ENCODE data around the gene RIMS3.

DNA sequence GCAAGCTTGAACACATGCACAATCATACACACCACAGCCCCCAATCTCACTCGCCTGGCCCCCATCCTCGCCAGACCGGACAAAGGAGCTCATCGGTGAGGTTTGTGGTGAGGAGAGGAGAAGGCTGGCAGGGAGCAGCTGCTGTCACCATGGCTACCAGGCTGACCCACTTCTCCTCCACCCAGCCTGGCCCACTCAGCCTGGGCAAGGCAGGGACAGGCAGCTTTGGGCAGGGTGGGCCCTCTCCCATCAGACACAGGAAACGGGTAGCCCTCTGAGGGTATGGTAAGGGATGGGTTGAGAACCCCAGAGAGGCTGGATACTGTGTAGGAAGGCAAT is 15.9 kb downstream of the RIMS3 start:
- no peak for TF ChIP-seq POLR2AphosphoS5 (IDR thresholded peaks at IDR 0.05)
- TF ChIP-seq EZH2 (IDR thresholded peaks at IDR 0.05; ENCODE audit: borderline replicate concordance, insufficient read depth, low read length, poor library complexity, severe bottlenecking): no peak
- TF ChIP-seq, protein P1, sequence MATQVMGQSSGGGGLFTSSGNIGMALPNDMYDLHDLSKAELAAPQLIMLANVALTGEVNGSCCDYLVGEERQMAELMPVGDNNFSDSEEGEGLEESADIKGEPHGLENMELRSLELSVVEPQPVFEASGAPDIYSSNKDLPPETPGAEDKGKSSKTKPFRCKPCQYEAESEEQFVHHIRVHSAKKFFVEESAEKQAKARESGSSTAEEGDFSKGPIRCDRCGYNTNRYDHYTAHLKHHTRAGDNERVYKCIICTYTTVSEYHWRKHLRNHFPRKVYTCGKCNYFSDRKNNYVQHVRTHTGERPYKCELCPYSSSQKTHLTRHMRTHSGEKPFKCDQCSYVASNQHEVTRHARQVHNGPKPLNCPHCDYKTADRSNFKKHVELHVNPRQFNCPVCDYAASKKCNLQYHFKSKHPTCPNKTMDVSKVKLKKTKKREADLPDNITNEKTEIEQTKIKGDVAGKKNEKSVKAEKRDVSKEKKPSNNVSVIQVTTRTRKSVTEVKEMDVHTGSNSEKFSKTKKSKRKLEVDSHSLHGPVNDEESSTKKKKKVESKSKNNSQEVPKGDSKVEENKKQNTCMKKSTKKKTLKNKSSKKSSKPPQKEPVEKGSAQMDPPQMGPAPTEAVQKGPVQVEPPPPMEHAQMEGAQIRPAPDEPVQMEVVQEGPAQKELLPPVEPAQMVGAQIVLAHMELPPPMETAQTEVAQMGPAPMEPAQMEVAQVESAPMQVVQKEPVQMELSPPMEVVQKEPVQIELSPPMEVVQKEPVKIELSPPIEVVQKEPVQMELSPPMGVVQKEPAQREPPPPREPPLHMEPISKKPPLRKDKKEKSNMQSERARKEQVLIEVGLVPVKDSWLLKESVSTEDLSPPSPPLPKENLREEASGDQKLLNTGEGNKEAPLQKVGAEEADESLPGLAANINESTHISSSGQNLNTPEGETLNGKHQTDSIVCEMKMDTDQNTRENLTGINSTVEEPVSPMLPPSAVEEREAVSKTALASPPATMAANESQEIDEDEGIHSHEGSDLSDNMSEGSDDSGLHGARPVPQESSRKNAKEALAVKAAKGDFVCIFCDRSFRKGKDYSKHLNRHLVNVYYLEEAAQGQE (IDR thresholded peaks at IDR 0.05; ENCODE audit: borderline replicate concordance): no peak
- no peak for TF ChIP-seq RAD21 (conservative IDR thresholded peaks at IDR 0.05)
- TF ChIP-seq, protein P2, sequence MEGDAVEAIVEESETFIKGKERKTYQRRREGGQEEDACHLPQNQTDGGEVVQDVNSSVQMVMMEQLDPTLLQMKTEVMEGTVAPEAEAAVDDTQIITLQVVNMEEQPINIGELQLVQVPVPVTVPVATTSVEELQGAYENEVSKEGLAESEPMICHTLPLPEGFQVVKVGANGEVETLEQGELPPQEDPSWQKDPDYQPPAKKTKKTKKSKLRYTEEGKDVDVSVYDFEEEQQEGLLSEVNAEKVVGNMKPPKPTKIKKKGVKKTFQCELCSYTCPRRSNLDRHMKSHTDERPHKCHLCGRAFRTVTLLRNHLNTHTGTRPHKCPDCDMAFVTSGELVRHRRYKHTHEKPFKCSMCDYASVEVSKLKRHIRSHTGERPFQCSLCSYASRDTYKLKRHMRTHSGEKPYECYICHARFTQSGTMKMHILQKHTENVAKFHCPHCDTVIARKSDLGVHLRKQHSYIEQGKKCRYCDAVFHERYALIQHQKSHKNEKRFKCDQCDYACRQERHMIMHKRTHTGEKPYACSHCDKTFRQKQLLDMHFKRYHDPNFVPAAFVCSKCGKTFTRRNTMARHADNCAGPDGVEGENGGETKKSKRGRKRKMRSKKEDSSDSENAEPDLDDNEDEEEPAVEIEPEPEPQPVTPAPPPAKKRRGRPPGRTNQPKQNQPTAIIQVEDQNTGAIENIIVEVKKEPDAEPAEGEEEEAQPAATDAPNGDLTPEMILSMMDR (IDR thresholded peaks at IDR 0.05; ENCODE audit: poor library complexity, severe bottlenecking): no peak
- TF ChIP-seq EP300 (conservative IDR thresholded peaks at IDR 0.05; ENCODE audit: poor library complexity, severe bottlenecking): no peak
- TF ChIP-seq MXI1 (conservative IDR thresholded peaks at IDR 0.05; ENCODE audit: poor library complexity, severe bottlenecking): no peak
- TF ChIP-seq TAF1 (IDR thresholded peaks at IDR 0.05; ENCODE audit: low read depth): no peak

All from neural cell (in vitro differentiated cells).